Hepatic stellate cell (primary cell): Measurements from ENCODE around the gene FKBP6.
"Not testable (repeated sequence)": the region's sequence is repeated elsewhere in the genome, so short reads cannot be mapped to it uniquely, and the experiment has no call there.

Experiments used
- DNase-seq: peaks from one replicate; pipeline ENCODE4 v3.0.0; 2011; ENCODE audit warnings: low spot score

Gene FKBP6

GRCh38 chr7:73395538-73396503 is 67.9 kb downstream of the FKBP6 start:
- DNase-seq, result no peak

DNA sequence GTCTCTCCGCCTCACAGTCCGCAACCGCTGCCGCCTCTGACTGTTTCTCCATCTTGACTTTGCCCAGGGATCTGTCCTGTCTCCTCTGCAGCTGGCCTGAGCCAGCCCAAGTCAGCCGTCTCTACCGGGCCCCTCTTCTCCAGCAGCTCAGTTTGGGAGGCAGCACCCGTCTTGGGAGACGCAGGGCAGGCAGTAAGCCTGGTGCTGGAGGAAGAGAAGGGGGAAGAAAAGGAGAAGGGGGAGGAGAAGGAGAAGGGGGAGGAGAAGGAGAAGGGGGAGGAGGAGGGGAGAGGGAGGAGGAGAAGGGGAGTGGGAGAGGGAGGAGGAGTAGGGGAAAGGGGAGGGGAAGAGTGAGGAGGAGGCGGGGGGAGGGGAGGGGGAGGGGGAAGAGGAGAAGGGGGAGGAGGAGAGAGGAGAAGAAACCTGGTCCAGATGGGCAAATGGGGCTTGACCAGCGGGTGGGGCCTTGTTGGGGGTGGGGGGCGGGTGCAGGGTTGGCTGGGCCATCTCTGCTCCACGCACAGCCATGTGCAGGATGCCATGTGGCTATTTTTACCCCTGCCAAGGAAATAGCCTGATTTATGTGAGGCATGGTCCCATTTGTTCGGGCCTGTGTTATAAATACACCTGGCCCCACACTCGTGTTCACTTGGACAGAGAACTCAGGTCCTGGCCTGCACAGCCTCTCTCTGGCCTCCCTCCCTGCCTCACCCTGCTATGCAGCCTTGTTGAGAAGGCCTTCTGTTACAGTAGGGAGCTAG is 69.7 kb downstream of the FKBP6 start:
- DNase-seq, result no peak

- not testable (repeated sequence) for DNase-seq
Measured at GRCh38 chr7:73399185-73400050, 71.5 kb downstream of the FKBP6 start.

DNA sequence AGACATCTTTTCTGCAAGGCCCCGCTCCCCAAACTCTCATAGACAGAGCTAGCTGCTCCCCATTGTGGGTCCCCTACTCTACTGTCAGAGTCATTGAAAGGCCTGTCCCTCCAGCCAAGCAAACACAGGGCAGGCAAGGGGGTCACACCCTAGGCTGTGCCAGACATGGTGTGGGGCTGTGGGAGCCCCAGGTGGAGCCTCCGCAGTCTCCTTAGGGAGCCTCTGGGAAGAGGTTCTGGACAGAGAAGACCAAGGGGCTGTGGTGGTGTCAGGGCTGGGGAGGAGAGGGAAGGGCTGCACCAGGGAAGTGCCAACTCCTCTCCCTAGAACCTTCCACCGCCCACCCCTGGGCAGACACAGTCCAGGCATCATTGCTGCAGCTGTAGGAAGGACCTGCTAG is 76.9 kb downstream of the FKBP6 start:
- DNase-seq, result not testable (repeated sequence)
